Measurements from ENCODE around the gene SLC44A5.
A peak's percentile ranks its signal among the peaks of the same experiment; 100 is the strongest.
"Not testable (repeated sequence)": the region's sequence is repeated elsewhere in the genome, so short reads cannot be mapped to it uniquely, and the experiment has no call there.

Gene SLC44A5

DNA sequence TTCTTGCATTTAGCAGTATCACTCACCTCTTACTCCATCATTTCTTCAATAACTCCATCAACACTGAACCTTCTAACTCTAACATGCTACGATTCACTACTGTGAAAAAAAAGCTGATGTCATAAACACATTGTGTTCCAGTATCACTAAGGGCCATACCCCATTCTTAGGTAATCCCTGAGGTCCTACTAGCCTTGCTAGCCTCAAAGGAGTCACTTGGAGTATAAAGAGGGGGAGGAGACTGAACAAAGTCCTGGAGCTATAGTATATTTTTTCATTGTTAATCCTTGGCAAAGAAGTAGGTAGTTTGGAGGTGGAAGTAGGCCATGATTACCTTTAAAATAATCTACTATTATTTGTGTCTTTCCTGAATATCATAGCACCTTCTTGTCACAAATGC is at the start of gene SLC44A5:
Gene SLC44A5 (minus strand): TSS at position 101 of the 400 bp plus-strand sequence. CDS start 69,667 bp downstream, outside the sequence.
- no peak for DNase-seq

DNA sequence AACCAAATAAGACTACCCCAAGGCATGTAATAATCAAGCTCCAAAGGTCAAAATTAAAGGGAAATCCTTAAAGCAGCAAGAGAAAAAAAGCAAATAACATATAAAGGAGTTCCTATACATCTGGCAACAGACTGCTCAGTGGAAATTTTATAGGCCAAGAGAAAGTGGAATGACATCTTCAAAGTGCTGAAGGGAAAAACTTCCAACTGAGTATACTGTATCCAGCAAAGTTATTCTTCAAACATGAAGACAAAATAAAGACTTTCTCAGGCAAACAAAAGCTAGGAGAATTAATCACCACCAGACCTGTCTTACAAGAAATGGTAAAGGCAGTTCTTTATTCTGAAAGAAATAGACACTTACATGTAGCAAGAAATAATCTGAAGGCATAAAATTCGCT is 45.0 kb upstream of the SLC44A5 start:
- DNase-seq: no peak

DNA sequence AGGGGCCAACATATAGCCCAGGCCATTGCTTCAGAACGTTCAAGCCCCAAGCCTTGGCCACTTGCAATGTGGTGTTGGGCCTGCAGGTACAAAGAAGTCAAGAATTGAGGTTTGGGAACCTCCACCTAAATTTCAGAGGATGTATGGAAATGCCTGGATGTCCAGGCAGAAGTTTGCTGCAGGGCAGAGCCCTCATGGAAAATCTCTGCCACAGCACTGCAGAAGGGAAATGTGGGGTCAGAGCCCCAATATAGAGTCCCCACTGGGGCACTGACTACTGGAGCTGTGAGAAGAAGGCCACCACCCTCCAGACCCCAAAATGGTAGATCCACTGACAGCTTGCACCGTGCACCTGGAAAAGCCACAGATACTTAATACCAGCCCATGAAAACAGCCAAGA is 36.3 kb upstream of the SLC44A5 start:
- DNase-seq: not testable (repeated sequence)

GRCh38 chr1:75645153-75645552 is 34.2 kb upstream of the SLC44A5 start:
- DNase-seq: not testable (repeated sequence)

GRCh38 chr1:75643460-75643859 is 32.5 kb upstream of the SLC44A5 start:
- no peak for DNase-seq

- DNase-seq: peak; percentile 85
Observed at GRCh38 chr1:75641325-75641724, 30.4 kb upstream of the SLC44A5 start.

DNA sequence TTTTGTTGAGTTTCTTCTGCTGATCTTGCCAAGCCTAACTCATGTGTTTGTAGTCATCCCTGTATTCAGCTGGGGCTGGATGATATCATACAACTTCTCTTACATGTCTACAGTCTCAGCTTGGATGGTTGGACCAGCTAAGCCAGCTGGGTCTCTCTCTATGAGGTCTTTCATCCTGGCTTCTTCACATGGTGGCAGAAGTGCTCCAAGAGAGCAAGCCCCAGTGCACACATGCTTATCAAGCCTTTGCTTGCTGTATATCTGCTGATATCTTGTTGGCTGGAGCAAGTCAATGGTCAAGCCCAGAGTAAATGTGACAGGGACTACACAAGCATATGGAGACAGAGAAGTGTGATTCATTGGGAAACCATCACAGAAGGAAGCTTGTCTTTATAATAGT is 29.2 kb upstream of the SLC44A5 start:
- DNase-seq: no peak

- no peak for DNase-seq
Observed at GRCh38 chr1:75632350-75632949, 21.5 kb upstream of the SLC44A5 start.

DNA sequence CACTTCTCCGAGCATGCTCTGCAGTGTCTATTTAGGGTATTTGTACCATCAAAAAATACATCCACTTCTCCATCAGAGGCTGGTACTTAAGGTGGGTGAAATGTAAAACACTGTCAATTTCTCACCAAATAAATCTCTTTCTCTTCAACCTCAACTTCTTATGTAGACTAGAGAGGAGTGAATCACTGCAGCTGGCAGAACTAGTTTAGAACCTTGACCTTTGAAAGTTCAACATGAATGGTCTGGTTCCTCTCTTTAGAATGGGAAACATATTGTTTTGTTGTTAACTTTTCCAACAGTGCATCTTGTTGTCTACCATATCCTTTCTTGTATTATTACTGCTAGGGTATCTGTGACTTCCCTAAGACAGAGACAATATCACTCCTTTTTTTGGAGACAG is 20.1 kb upstream of the SLC44A5 start:
- no peak for DNase-seq

GRCh38 chr1:75630004-75630594 is 19.2 kb upstream of the SLC44A5 start:
- no peak for DNase-seq

- DNase-seq: peak; percentile 57
Observed at GRCh38 chr1:75625795-75626194, 14.9 kb upstream of the SLC44A5 start.

GRCh38 chr1:75618382-75618781 is 7.5 kb upstream of the SLC44A5 start:
- no peak for DNase-seq

DNA sequence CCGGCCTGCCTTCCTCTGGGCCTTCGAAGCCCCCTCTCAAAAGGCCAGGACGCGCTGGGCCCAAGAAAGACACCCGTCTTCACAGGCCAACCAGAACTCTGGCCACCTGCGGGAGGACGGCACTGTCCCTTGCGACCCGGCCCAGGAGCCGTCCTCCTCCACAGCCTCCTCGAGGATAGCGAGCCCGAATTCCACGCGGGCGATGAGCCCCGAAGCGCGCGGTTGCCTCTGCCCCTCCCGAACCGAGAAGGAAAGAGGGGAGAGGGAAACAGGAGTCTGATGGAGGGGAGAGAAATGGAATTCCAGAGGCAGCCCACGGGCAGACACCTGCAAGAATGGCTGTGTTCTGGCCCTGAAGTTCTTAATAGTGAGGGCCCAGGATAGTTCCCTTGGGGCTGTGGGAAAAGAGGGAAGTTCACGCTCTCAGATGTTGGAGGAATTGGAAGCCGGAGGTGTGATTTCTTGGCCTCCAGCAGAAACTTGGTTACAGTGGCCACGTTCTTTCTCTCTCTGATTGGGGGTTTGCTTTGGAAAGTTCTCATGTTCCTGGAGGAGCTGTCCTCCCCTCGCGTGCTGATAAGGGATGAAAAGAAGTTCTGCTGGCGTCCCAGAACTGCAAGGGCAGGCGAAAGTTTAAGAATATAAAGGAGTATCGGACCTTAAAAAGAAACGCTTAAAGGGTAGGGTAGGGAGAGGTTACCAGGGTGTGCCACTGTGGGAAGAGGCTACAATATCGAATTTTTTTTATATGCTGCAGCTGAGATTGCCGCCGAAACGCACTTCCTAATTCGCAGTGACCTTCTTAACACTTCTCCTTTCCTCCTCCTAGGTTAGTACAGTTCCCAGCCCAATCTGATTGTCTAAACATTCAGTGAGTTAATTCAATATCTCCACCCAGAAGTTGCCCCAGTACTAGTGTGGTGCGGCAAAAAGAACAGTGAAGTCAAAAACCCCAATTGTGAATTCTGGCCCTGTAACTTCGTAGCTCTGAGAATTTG is 5.8 kb upstream of the SLC44A5 start:
- DNase-seq: no peak

DNA sequence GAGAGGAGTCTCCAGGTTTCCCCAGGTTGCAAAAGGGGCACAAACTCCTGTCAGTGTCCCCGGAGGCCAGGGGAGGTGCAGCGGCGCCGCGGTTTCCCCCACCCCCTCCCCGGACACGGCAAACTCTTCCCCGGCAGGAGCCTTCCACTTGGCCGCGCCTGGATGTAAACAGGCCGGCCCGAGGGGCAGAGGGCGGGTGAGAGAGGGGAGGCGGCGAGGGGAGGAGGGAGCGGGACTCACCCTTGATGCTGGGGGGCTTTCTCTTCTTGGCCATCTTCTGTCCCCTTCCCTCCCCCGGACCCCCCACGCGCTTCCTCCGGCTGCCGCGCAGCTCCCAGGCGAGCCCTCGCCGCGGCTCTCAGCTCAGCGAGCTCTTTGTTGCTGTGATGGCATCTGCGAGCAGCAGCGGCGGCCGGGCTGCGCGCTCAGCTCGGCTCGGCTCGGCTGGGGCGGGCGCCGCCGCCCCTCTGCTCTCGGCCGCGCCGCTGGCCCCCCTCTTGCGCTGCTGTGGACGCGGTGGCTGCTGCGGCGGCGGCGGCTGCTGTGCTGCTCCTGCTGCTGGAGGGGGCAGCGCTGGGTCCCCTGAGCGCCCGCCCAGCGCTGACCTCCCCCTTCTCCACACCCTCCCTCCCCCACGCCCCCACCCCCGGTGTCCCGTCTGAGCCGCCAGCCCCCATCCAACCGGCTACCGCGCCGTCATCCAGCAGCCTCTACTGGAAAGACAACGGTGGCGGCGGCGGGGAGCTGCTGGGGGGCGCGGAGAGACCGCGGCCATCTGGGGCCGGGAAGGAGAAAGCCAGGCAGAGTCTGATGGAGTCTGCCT is 4.9 kb upstream of the SLC44A5 start:
- no peak for DNase-seq

DNA sequence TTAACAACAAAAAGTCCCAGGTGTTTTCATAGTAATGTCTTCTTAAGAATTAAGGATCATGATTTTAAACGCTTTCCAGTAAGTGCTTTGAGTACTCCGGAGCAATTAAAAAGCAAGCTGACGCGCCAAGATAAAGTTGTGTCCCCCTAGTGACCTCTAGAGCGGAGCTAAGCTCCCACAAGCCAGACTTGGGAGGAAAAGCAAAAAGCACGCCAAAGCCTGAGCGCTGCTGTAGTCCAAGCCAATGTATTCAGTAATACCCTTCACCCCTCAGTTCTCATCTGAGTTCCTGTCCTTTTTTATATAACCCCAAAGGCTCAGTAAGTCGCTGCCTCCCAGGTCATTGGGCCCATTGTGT is 3.5 kb upstream of the SLC44A5 start:
- DNase-seq: no peak

DNA sequence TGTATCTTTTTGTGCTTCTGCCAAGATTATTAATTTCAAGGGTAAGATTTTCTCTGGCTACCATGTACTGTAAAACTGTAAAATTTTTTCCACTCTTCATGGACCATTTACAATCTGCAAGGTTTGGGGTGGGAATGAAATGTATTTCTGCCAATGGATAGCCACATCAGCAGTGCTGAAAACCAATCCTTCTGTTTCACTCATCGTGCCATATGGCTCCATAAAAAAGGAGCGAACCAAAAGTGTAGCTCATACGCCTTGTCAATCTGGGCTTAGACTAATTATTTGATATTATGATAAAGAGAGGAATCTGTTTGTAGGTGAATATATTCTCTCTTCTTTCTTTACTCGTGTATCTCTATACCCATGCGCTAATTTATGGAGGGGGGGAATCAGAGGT is 3.0 kb upstream of the SLC44A5 start:
- DNase-seq: no peak

DNA sequence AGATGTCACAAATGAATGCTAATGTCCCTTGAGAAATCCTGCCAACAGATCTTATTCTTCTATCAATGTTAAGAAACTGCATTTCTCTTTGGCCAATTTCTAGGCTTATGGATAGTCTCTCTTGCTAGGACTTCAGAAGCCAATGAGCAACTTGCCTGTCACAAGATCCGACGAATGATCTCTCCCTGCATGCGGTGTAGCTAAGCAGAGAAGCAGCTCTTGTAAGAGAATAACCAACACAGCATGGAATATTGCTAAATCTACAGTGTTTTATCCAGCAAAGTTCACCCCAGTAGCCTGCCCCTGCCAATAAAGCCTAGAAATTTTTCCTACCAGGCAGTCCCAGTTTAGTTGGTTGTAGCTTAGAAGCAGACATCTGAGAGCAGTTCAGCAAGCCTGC is 2.1 kb upstream of the SLC44A5 start:
- no peak for DNase-seq

DNA sequence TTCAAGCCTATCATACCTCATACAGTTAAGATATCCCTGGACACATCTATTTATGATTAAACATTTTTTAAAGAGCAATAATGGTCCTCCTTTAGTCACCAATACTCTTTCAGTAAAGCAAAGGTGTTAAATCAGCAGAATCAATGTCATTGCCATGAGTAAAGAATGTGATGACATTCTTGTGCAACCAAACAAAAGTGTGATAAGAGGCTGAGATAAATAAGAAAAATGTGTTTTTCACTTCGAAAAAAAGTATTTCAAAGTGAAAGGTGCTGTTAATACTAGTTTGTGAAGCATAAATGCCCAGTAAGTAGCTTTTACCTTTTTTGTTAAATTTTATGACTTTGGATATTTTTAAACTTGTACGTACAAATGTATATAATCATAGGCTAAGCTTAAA is 8.4 kb downstream of the SLC44A5 start:
- no peak for DNase-seq

DNA sequence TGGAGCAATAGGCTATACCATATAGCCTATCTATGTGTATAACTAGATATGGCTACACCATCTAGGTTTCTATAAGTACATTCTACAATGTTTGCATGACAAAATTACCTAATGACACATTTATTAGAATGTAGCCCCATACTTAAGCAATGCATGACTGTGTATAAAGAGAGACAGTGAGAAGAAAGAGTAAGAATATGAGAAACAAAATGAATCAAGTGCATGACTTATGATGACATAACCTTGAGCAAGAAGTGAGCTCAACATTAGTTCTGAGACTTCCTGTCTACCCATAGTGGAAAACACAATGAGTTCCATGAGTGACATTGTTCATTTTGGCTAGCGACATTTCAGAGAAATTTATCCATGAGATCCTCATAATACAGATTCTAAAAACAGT is 10.1 kb downstream of the SLC44A5 start:
- no peak for DNase-seq

DNA sequence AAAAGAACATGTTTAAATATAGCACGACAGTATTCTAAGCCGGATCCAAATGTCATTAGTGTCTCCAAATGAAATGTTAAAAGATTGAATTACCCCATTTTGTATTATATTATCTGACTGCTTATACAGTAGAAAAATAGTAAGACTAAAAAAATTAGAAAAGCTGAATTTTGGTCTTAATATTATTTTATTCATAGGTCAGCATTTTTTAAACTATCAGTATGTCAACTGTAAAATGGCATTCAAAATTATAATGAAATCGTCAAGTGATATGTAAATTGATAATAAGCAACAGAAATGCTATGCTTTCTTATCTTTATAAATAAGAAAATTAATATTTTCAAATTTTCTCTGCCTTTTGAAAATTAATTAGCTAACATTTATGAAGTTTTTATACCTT is 16.6 kb downstream of the SLC44A5 start:
- no peak for DNase-seq

- not testable (repeated sequence) for DNase-seq
Observed at GRCh38 chr1:75593457-75593856, 17.5 kb downstream of the SLC44A5 start.

DNA sequence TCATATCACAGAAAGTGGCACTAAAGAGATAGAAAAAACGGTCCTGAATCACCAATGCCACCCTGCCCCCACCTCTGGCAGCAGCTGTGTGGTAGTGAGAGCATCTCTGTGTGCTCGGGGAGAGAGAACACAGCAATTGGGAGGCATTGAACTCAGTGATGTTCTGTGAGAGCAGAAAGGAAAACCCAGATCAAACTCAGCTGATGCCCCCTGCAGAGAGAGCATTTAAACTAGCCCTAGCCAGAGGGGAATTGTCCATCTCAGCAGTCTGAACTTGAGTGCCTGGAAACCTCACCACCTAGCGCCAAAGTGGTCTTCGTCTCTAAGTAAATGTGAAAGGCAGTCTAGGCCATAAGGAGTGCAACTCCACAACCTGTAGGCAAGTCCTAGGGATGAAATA is 21.3 kb downstream of the SLC44A5 start:
- DNase-seq: no peak
